ENCODE measurements around the gene TBC1D22A. TPM values are rescaled to one million over a fixed set of nuclear protein-coding genes. Genes with fewer than 3 reads are reported as not detected.

TBC1D22A gene
- total and polyA plus RNA-seq, 2 experiments from 2014 or later: 9.6 to 13.3 TPM

DNA sequence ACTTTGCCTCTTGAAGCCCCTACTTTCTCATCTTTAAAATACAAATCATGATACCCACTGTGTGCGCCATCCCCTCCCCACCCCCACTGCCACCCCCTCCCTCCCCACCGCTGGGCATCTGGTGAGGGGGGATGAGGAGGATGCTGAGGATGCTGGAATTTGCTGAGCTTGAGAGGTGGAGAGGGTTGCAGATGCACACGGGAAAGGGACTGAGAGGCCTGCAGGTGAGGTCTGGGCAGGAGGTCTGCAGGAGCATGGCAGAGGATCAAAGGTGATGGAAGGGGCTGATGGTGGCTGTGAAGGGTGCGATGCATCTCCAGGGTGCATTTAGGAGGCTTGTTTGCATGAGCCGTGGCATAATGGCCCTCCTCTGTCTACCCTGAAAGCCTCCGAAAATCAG is 7.6 kb upstream of the TBC1D22A start:
- ATAC-seq (no peak), DNase-seq (ENCODE audit: low spot score) (no peak)
- H3K36me3 Mint-ChIP-seq (ENCODE audit: low read depth): peaks cover 38% of the 10 kb centered on the region
- H3F3A ChIP-seq (replicated peaks; ENCODE audit: low read depth): 0 out of 2 replicates have a peak, but pooled peaks cover 3% of the 10 kb centered on the region
- no peak overlapping the region for H3K4me2 ChIP-seq
- H3K27me3 Mint-ChIP-seq (ENCODE audit: insufficient read depth, low read depth, poor library complexity): peaks cover 12% of the 10 kb centered on the region
- no peak overlapping the region for H2AFZ ChIP-seq
- H3K27ac ChIP-seq (ENCODE audit: low read depth): no peak overlapping the region
- H3K36me3 ChIP-seq (ENCODE audit: insufficient read depth): peaks cover 5% of the 10 kb centered on the region
- no peak for TF ChIP-seq EZH2phosphoT487 (IDR thresholded peaks at IDR 0.05; ENCODE audit: unreplicated experiment)
- no peak for TF ChIP-seq EZH2 (IDR thresholded peaks at IDR 0.05; ENCODE audit: low read depth, unreplicated experiment)
- no peak for TF ChIP-seq NANOG (IDR thresholded peaks at IDR 0.05; ENCODE audit: borderline replicate concordance)
- TF ChIP-seq ZNF114 (CRISPR knock-in tag; IDR thresholded peaks at IDR 0.05): no peak
- TF ChIP-seq CREB1 (CRISPR knock-in tag; IDR thresholded peaks at IDR 0.05; ENCODE audit: low read depth): no peak
- H3K4me3 ChIP-seq: no peak overlapping the region
- H3K9me3 Mint-ChIP-seq: peaks cover 43% of the 10 kb centered on the region
- H3K4me1 Mint-ChIP-seq: no peaks in the 10 kb centered on the region; the same call in 2 of the 3 replicates
- no peaks in the 10 kb centered on the region for H3K79me2 ChIP-seq (replicated peaks; ENCODE audit: insufficient read depth)
- H3K27me3 ChIP-seq (ENCODE audit: insufficient read depth): no peaks in the 10 kb centered on the region
- H3K9me2 ChIP-seq (ENCODE audit: insufficient read depth): no peaks in the 10 kb centered on the region
- no peaks in the 10 kb centered on the region for H4K20me1 ChIP-seq (replicated peaks; ENCODE audit: insufficient read depth)
- no peaks in the 10 kb centered on the region for H3K4me1 ChIP-seq (ENCODE audit: insufficient read depth)
- H3K4me3 Mint-ChIP-seq: no peak overlapping the region
- H3K27ac Mint-ChIP-seq: no peak overlapping the region

DNA sequence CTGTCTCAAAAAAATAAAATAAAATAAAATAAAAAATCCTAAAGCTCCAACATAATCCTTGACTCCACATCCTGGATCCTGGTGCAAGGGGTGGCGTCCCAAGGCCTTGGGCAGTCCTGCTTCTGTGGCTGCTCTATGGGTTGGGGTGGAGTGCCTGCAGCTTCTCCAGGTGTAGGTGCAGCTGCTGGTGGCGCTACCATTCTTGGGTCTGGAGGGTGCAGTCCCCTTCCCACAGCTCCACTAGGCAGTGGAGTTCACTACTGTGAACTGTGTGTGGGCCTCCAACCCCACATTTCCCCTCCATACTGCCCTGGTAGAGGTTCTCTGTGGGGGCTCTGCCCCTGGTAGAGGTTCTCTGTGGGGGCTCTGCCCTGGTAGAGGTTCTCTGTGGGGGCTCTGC is 6.9 kb upstream of the TBC1D22A start:
- no peaks in the 10 kb centered on the region for H3K4me1 ChIP-seq (ENCODE audit: insufficient read depth)
- no peaks in the 10 kb centered on the region for H4K20me1 ChIP-seq (replicated peaks; ENCODE audit: insufficient read depth)
- H3K27me3 ChIP-seq (ENCODE audit: insufficient read depth): no peaks in the 10 kb centered on the region
- no peak overlapping the region for H3K4me2 ChIP-seq
- no peak overlapping the region for H2AFZ ChIP-seq
- H3K9me2 ChIP-seq (ENCODE audit: insufficient read depth): no peaks in the 10 kb centered on the region
- Mint-ChIP-seq H3K4me3 (no peak overlapping the region), H3K9me3 (peaks cover 43% of the 10 kb centered on the region), H3K27me3 (ENCODE audit: insufficient read depth, low read depth, poor library complexity) (peaks cover 14% of the 10 kb centered on the region), H3K4me1 (no peaks in the 10 kb centered on the region; the same call in 2 of the 3 replicates), H3K36me3 (ENCODE audit: low read depth) (peaks cover 38% of the 10 kb centered on the region), H3K27ac (no peak overlapping the region)
- ATAC-seq (no peak), DNase-seq (ENCODE audit: low spot score) (no peak)
- H3K36me3 ChIP-seq (ENCODE audit: insufficient read depth): peaks cover 5% of the 10 kb centered on the region
- H3K27ac ChIP-seq (ENCODE audit: low read depth): no peak overlapping the region
- no peaks in the 10 kb centered on the region for H3K79me2 ChIP-seq (replicated peaks; ENCODE audit: insufficient read depth)
- 0 out of 2 replicates have a peak, but pooled peaks cover 7% of the 10 kb centered on the region for H3F3A ChIP-seq (replicated peaks; ENCODE audit: low read depth)
- H3K4me3 ChIP-seq: no peak overlapping the region
- TF ChIP-seq, protein P1, sequence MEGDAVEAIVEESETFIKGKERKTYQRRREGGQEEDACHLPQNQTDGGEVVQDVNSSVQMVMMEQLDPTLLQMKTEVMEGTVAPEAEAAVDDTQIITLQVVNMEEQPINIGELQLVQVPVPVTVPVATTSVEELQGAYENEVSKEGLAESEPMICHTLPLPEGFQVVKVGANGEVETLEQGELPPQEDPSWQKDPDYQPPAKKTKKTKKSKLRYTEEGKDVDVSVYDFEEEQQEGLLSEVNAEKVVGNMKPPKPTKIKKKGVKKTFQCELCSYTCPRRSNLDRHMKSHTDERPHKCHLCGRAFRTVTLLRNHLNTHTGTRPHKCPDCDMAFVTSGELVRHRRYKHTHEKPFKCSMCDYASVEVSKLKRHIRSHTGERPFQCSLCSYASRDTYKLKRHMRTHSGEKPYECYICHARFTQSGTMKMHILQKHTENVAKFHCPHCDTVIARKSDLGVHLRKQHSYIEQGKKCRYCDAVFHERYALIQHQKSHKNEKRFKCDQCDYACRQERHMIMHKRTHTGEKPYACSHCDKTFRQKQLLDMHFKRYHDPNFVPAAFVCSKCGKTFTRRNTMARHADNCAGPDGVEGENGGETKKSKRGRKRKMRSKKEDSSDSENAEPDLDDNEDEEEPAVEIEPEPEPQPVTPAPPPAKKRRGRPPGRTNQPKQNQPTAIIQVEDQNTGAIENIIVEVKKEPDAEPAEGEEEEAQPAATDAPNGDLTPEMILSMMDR (conservative IDR thresholded peaks at IDR 0.05; ENCODE audit: low read depth in 2 of 2): no peak
- no peak for TF ChIP-seq CREB1 (CRISPR knock-in tag; IDR thresholded peaks at IDR 0.05; ENCODE audit: low read depth)
- TF ChIP-seq, protein P2, sequence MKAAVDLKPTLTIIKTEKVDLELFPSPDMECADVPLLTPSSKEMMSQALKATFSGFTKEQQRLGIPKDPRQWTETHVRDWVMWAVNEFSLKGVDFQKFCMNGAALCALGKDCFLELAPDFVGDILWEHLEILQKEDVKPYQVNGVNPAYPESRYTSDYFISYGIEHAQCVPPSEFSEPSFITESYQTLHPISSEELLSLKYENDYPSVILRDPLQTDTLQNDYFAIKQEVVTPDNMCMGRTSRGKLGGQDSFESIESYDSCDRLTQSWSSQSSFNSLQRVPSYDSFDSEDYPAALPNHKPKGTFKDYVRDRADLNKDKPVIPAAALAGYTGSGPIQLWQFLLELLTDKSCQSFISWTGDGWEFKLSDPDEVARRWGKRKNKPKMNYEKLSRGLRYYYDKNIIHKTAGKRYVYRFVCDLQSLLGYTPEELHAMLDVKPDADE (IDR thresholded peaks at IDR 0.05): no peak
- TF ChIP-seq NANOG (IDR thresholded peaks at IDR 0.05; ENCODE audit: borderline replicate concordance): no peak
- TF ChIP-seq JUNB (IDR thresholded peaks at IDR 0.05; ENCODE audit: unreplicated experiment): no peak
- no peak for TF ChIP-seq ZNF331 (CRISPR knock-in tag; IDR thresholded peaks at IDR 0.05; ENCODE audit: low read depth)
- TF ChIP-seq EZH2phosphoT487 (IDR thresholded peaks at IDR 0.05; ENCODE audit: unreplicated experiment): no peak
- no peak for TF ChIP-seq ZNF114 (CRISPR knock-in tag; IDR thresholded peaks at IDR 0.05)
- TF ChIP-seq, protein P3, sequence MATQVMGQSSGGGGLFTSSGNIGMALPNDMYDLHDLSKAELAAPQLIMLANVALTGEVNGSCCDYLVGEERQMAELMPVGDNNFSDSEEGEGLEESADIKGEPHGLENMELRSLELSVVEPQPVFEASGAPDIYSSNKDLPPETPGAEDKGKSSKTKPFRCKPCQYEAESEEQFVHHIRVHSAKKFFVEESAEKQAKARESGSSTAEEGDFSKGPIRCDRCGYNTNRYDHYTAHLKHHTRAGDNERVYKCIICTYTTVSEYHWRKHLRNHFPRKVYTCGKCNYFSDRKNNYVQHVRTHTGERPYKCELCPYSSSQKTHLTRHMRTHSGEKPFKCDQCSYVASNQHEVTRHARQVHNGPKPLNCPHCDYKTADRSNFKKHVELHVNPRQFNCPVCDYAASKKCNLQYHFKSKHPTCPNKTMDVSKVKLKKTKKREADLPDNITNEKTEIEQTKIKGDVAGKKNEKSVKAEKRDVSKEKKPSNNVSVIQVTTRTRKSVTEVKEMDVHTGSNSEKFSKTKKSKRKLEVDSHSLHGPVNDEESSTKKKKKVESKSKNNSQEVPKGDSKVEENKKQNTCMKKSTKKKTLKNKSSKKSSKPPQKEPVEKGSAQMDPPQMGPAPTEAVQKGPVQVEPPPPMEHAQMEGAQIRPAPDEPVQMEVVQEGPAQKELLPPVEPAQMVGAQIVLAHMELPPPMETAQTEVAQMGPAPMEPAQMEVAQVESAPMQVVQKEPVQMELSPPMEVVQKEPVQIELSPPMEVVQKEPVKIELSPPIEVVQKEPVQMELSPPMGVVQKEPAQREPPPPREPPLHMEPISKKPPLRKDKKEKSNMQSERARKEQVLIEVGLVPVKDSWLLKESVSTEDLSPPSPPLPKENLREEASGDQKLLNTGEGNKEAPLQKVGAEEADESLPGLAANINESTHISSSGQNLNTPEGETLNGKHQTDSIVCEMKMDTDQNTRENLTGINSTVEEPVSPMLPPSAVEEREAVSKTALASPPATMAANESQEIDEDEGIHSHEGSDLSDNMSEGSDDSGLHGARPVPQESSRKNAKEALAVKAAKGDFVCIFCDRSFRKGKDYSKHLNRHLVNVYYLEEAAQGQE (IDR thresholded peaks at IDR 0.05; ENCODE audit: unreplicated experiment): no peak
